A673 (cell line): ENCODE data around the gene PAX3. TPM values are rescaled to one million over a fixed set of nuclear protein-coding genes. Genes with fewer than 3 reads are reported as not detected.

Experiments used
- BruUV-seq: library from RNA; stranded (reverse); fragments of 400-500 nt; replicated peaks from 2 replicates; lab custom pipeline; 2021; lab: Mats Ljungman, UMichigan
- CTCF ChIA-PET: fragments of 300-600 bp; sonication (Branson Sonifier 250); formaldehyde crosslinking; loops from one replicate; lab custom pipeline; 2022; ENCODE audit warnings: antibody characterized with exemption; lab: Charles Lee
- POLR2A ChIA-PET: fragments of 300-600 bp; sonication (Branson Sonifier 250); formaldehyde crosslinking; loops from one replicate; lab custom pipeline; 2022; ENCODE audit warnings: antibody characterized with exemption; ENCODE audit not compliant: low non-redundant PET; lab: Charles Lee
- DNase-seq: peaks from one replicate; pipeline ENCODE4 v3.0.0-alpha.2; 2015; ENCODE audit warnings: low spot score
- H3K27ac ChIP-seq: fragments of 200-600 bp; sonication (generic); 2 replicates; pipeline ENCODE4 v1.5.1; 2016; ENCODE audit warnings: mixed run types, low read depth, mild to moderate bottlenecking, mixed read lengths, antibody characterized with exemption, low read length; ENCODE audit not compliant: poor library complexity, severe bottlenecking
- H3K27me3 ChIP-seq: fragments of 200-600 bp; sonication (generic); replicated peaks from 2 replicates; pipeline ENCODE4 v1.6.1; 2017; ENCODE audit warnings: mixed run types, low read depth, mild to moderate bottlenecking, mixed read lengths, antibody characterized with exemption, low read length; ENCODE audit not compliant: insufficient read depth, poor library complexity
- H3K36me3 ChIP-seq: fragments of 200-600 bp; sonication (generic); 2 replicates; pipeline ENCODE4 v1.6.1; 2016; ENCODE audit warnings: mixed run types, mild to moderate bottlenecking, mixed read lengths, antibody characterized with exemption, low read length; ENCODE audit not compliant: insufficient read depth, poor library complexity, severe bottlenecking
- H3K4me1 ChIP-seq: fragments of 200-600 bp; sonication (generic); 2 replicates; pipeline ENCODE4 v1.6.1; 2017; ENCODE audit warnings: mixed run types, mild to moderate bottlenecking, mixed read lengths, antibody characterized with exemption, low read length; ENCODE audit not compliant: insufficient read depth, poor library complexity, severe bottlenecking
- H3K4me3 ChIP-seq: fragments of 200-600 bp; sonication (generic); 2 replicates; pipeline ENCODE4 v1.5.1; 2016; ENCODE audit warnings: low read depth, mixed run types, mild to moderate bottlenecking, mixed read lengths, low read length; ENCODE audit not compliant: poor library complexity, severe bottlenecking
- H3K9me3 ChIP-seq: fragments of 200-600 bp; sonication (generic); 2 replicates; pipeline ENCODE4 v1.6.1; 2016; ENCODE audit warnings: mixed run types, low read depth, mild to moderate bottlenecking, mixed read lengths, antibody characterized with exemption, low read length; ENCODE audit not compliant: poor library complexity, severe bottlenecking
- CTCF ChIP-seq: fragments of 300-800, 200-600 bp; sonication (generic); conservative IDR thresholded peaks from 2 replicates; pipeline ENCODE4 v1.5.1; 2017; ENCODE audit warnings: low read depth, mild to moderate bottlenecking, antibody characterized with exemption, low read length, moderate library complexity, mixed read lengths
- EZH2 ChIP-seq: fragments of 200-600 bp; sonication (generic); IDR thresholded peaks from 2 replicates; pipeline ENCODE4 v1.6.1; 2017; ENCODE audit warnings: borderline replicate concordance, low read depth, mild to moderate bottlenecking, mixed read lengths, antibody characterized with exemption, low read length; ENCODE audit not compliant: poor library complexity, severe bottlenecking
- intact Hi-C: fragments of 100-400 bp; cut with micrococcal nuclease; formaldehyde crosslinking; loops from one replicate; pipeline ENCODE4 v1.10.0; 2022; ENCODE audit not compliant: unreplicated experiment
- total RNA-seq: library from RNA; stranded (reverse); gene quantifications from 2 replicates; pipeline ENCODE4 v1.2.3, GENCODE V29; 2021

The PAX3 gene
- total RNA-seq, 1 experiment from 2014 or later: 39.3 TPM

DNA sequence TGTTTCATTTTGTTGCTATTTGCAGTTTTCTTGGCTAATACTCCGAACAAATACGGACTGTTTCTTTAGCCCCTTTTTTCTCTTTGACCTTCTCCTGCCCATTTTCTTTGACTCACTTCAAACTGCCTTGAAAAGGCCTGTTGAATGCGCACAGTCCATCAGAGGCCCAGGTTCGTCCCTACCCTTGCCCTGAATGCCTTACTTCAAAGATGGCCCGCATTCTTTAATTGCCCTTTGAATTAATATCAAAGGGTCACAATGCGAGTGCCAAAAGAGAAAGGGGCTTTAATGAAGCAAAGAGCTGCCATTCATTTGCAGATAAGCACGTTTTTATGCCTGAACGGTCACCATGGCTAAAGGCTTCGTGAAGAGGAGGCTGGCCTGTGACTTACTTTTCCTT, 29.7 kb downstream of the PAX3 start:
- Histone ChIP-seq H3K27me3 (no peaks in the 10 kb centered on the region), H3K4me3 (no peak overlapping the region), H3K9me3 (peaks cover 2% of the 10 kb centered on the region), H3K27ac (no peak overlapping the region), H3K4me1 (peaks cover 44% of the 10 kb centered on the region), H3K36me3 (peaks cover 4% of the 10 kb centered on the region)
- no peak for DNase-seq
- ChIA-PET CTCF (no interaction called here), POLR2A (no interaction called here)
- intact Hi-C loops: no loop called here
- TF ChIP-seq CTCF (no peak), EZH2 (no peak)
- no TSS peak for BruUV-seq

GRCh38 chr2:222268311-222268990, 30.3 kb downstream of the PAX3 start:
- intact Hi-C loops: no loop called here
- H3K4me3 ChIP-seq: no peak overlapping the region
- ChIA-PET CTCF (interaction anchor here (0.7 kb wide), 1 partner anchor 230 kb away, joined by 7 read pairs; no protein-coding TSS in a partner anchor), POLR2A (no interaction called here)
- no peak overlapping the region for H3K27ac ChIP-seq
- H3K27me3 ChIP-seq: no peaks in the 10 kb centered on the region
- peaks cover 9% of the 10 kb centered on the region for H3K36me3 ChIP-seq
- H3K4me1 ChIP-seq: peaks cover 39% of the 10 kb centered on the region
- TF ChIP-seq EZH2 (no peak), CTCF (no peak)
- DNase-seq: no peak
- H3K9me3 ChIP-seq: peaks cover 7% of the 10 kb centered on the region
- no TSS peak for BruUV-seq

DNA sequence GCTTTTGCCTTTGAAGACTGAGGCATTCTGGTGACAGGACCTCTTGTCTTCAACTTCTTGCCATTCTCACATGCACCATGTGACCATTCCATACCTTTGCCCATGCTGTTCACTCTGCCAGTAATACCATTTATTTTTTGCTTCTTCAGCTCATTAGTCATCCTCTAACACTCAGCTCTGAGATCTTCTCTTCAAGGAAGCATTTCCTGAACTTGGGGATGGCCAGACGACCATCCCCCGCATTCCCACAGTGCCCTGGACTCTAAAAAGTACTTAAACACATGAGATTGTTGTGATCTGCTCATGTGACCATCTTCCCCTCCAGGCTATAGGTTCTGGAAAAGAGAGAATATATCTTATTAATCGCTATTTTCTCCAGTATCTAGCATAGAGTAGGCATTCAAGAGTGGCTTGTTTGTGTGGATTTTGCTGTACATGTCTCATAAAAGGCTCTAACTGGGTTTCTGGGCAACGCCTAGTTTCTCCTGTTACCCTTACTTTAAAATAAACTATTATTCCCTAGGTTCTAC, 33.9 kb downstream of the PAX3 start:
- POLR2A ChIA-PET: no interaction called here
- Histone ChIP-seq H3K4me1 (peaks cover 31% of the 10 kb centered on the region), H3K9me3 (peaks cover 7% of the 10 kb centered on the region), H3K4me3 (no peak overlapping the region), H3K27ac (no peak overlapping the region), H3K27me3 (no peaks in the 10 kb centered on the region), H3K36me3 (peaks cover 9% of the 10 kb centered on the region)
- BruUV-seq: no TSS peak
- TF ChIP-seq CTCF (no peak), EZH2 (no peak)
- intact Hi-C loops: no loop called here
- CTCF ChIA-PET: no interaction called here
- DNase-seq: peak; percentile 43
